Skin of body (tissue), 2 donors: Measurements from ENCODE around the gene CORO7. TPM values are rescaled to one million over a fixed set of nuclear protein-coding genes. Genes with fewer than 3 reads are reported as not detected.
A peak's percentile ranks its signal among the peaks of the same experiment; 100 is the strongest.

ENCODE experiments used
- DNase-seq: peaks from one replicate; lab custom pipeline; 2025; lab: John Stamatoyannopoulos, UW
- total RNA-seq: library from RNA; depleted of rRNA; stranded (reverse); fragments of >200 nt; gene quantifications from one replicate; pipeline ENCODE4 v1.2.3, GENCODE V29; 2014

The CORO7 gene
- 10.9 TPM for total RNA-seq

DNA sequence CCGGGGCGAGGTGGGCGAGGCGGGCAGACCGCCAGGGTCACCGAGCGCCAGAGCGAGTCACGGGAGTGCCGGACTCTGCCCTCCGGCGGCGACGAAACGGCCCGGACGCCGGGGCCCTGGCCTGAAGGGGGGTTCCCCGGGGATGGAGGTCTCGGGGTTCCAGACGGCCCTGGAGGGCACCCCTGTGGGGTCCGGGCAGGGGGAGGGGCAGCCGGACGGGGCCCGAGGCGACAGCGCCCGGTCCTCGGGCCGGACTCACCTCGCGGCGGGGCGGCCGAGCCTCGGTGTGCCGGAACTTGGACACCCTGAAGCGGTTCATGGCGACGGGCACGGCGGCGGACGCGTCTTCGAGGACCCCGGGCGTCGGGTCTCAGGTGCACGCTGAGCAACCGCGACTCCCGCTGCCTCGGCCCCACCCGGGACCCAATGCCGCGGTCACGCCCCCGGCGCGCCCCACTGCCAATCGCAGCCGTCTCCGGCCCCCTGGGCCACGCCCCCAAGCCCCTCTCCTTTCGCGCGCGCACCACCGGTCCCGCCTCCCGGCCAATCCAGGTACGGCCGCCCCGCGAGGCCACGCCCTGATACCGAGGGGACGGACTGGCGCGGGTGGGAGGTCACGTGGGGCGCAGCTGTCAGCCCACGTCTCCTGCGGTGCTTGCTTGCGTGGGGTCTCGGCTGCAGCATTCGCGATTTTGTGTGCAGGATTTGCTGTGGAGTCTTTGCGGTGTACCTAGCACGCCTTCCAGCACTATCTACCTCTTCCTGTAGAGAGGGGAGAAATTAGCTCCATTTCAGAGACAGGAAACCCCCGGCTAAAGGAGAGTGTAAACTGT is at the start of gene CORO7:
Gene CORO7, minus strand, starts transcription at position 397 of the 833 bp plus-strand sequence. Its CDS starts 78 bp downstream, at position 319.
- peak; percentile 70 for DNase-seq

DNA sequence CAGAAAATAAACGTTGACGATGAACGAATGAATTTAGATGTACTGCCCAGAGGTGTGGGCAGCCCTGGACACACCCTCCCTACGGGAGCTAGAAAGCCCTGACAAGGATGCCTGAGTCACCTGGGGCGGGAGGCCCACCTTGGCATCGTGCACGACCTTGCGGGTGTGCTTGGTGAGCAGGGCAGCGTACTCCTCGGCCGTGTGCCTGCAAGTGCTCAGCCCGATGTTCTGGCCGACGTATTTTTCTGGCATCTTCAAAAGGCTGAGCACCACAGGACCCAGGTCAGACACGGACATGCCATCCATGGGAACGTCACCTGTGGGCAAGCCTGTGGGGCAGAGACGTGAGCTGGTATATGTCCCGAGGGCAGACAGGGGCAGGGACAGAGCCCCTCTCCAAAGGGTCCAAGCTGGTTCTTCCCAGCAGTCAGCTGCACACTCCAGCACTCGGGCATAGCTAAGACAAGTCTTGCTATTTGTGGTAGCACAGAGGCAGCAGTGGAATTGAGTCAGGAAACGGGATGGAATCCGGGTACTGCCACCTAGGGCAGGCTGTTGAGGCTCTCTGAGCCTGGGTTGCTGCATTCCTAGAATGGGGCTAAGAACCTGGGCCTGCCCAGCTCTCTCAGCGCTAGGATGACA is 47.2 kb upstream of the CORO7 start:
- DNase-seq = no peak

DNA sequence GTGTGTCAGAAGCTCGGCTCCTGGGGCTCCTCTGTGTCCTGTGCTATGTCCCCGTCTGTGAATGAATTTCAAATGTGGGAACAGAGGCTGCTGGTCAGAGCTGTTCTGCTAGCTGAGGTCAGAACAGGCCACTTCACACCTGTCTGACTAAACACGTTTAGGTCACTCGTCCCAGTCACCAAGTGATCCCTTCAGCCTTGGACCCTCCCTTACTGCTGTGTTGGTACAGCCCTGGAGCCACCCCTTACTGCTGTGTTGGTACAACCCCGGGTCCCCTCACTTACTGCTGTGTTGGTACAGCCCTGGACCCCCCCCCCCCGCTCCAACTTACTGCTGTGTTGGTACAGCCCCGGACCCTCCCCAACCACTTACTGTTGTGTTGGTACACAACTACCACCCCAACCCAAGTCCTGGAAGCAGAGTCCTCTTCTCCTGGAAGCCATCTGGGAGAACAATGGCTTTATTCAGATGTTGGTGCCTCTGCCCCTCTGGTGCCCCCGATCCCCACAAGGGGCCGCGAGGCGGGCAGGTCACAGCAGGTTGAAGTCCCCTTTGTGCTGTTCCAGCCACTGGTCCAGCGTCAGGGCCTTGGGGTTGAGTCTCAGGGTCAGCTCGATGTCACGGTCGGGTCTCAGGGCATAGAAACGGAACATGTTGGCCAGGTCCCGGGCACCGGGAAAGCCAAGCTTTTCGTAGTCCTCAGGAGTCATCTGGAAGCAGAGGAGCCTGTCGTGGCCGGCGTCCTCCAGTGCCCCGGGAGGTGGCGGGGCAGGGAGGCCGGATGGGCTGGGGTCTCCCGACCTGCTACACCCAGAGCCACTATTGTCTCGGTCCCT is 45.1 kb upstream of the CORO7 start:
- DNase-seq = no peak

DNA sequence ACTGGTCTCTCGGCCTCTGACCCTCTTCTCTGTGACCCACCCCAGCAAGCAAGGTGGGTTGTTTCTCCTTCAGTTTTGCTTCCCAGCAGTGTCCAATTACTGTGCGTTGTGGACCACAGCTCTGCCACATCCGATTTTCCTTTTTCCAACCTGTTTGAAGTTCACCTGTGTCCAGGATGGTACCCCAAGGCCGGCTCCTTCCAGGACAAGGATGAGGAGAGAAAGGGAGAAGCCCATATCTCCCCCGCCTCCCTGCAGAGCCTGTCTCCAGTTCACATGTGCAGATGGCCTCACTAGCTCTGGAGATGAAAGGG is 44.5 kb upstream of the CORO7 start:
- no peak for DNase-seq

DNA sequence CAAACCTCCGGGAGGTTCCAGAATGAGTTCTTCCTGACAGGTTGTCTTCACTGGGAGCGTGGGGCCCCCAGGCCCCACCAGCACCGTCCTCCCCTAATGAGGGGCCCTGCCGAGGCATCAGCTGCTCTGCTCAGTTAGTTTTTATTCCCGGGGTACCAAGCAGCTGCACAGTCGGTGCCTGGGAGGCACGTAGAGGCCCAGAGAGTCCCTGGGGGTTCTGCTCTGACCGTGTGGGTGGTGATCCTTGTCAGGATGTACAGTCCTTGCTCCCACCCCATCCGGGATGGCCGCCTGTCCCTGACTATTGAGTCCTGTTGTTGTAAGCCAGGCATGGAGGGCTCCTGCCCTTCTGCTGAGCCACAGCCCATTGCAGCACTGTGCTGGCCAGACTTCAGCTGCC is 39.6 kb upstream of the CORO7 start:
- no peak for DNase-seq

DNA sequence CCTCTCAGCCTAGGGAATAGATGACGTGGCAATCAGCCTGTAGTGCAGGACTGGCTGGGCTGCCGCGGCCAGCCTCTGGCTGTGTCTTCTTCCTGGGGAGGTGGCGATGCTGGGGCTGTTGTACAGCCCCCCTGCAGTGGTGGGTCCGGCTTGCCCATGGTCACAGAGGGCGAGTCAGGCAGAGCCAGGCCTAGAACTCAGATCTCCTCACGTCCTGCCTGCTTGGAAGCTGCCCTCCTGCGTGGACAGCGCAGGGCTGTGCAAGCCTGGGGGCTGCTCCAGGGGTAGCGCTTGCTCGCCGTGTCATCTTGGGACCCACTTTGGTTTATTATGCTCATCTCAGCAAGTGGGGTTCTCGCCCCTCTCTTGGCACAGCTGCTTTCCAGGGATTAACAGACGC is 38.7 kb upstream of the CORO7 start:
- no peak for DNase-seq

DNA sequence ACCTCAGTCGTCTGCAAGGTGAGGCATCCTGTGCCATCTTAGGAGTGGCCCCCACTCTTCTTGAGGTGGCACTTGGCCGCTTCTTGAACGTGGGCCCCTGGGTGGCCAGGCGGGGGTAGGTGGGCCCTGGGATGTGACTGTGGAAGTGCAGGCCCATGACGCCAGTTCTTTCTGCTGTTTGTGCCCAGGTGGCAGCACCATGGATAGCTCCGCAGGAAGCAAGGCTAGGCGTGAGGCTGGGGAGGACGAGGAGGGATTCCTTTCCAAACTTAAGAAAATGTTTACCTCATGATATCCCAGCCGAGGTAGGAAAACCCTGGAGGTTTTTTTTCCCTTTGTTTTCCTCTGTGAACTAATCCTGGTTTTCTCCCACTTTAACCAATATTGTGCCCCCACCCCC is 38.2 kb upstream of the CORO7 start:
- DNase-seq = no peak

DNA sequence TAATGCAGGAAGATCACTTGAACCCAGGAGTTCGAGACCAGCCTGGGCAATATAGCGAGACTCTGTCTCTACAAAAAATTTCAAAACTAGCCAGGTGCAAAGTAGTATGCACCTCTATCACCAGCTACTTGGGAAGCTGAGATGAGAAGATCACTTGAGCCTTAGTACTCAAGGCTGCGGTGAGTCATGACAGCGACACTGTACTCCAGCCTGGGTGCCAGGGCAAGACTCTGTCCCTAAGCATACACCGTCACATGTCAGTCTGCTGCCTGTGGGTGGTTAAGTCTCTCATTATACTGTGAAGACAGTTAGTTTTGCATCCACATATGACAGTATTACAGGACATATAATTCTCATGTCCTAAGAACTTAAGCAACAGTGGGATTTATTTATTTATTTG is 36.3 kb upstream of the CORO7 start:
- no peak for DNase-seq

DNA sequence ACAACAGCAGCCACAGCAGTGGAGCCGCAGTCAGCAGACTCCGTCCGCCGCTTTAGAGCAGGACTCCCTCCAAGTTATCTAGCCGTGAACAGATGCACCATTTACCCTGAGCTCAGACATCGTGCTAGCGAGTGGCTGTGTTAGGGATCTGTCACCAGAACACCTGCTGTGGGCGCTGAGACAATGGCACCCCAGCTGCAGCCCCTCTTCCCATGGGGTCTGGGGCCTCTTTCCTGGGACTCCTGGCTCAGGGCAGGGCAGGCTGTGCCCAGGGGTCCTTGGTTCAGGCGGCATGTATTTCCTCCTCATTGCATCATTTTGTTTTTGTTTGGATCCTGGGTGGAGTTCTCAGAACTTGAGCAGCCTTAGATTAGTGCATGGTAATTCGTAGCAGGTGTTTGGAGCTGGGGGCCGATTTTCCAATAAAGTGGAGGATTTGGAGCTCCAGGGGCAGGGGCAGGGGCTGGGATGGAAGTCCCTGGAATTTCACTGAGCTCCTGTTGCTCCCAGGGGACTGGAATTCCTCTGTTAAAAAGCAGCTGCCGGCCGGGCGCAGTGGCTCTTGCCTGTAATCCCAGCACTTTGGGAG is 34.6 kb upstream of the CORO7 start:
- no peak for DNase-seq

DNA sequence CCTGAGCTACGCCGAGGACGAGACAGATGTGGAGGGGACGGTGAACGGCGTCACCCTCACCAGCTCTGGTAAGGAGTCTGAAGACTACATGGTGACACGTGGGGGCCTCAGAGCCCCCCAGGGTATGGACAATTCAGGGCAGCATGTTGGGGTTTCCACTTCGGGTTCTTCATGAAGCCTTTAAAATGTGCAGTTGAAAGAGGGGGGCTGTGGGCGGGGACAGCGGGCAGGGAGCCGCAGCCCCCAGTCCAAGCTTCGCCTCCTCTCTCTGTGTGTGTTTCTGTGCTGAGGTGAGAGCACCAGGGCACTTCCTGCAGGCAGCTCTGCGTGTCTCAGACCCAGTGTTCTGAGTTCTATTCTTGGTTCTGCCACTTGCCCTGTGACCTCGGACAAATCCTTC is 34.0 kb upstream of the CORO7 start:
- DNase-seq = no peak

DNA sequence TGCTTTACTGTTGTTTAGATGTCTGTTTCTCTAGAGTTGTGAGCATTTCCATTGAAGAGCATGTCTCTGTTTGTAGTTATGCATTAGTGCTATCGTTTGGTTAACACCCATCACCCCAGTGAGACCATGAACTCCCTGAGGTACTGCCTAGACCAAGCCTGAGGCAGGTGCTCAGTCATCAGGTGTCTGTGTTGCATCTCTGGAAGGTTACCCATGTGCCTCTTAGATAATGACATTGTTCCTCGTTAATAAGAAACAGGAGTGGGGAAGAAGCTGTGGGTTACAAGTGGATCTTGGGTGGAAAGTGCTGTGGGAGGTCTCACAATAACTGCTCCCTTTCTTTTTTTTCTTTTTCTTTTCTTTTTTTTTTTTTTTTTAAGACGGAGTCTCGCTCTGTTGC is 27.6 kb upstream of the CORO7 start:
- no peak for DNase-seq

DNA sequence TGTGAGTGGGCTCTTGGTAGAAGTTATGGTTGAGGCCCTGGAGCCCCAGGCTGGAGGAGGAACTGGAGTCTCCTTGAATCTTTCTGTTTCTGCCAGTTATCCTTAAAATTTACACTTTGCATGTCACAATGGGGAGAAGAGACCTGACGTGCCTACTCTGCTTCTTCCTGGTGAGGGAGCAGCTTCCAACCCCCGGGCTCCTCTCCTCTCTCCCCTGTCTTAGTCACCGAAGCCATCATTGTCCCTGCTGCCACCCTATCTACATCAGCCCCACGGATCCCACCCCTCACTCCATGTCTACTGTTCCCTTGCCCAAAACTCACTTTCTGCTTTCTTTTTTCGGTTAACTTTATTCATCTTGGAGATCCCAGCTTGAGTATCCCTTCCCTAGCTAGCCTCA is 26.9 kb upstream of the CORO7 start:
- DNase-seq = no peak

DNA sequence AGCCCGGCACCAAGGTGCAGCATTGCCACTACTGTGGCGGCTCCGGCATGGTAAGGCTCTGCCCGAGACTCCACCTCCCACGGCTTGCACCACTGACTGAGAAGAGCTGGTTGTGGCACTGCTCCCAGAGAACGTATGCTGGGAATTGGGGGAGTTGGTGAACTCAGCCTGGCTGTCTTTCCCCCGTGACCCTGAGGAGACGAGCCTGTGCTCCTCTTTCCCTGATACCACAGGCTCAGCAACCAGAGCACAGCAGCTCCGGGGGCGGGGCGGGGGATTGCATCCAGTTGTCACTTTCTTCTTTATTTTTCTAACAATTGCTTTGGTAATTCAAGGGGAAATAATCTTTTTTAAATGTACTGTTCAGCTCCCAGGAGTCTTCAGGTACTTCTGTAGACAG is 26.0 kb upstream of the CORO7 start:
- DNase-seq = no peak

DNA sequence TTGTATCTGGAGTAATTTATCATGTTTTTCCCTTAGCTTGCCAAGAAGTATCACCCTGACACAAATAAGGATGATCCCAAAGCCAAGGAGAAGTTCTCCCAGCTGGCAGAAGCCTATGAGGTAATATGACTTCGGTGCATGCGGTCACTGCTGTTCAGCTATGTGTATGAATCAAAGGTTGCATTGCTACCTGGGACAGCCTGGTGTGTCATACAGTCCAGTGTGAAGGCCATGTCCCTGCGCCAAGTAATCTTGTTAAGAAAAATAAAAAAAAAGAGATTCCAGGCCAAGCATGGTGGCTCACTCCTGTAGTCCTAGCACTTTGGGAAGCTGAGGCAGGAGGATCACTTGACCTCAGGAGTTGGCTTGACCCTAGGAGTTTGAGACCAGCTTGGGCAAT is 21.0 kb upstream of the CORO7 start:
- no peak for DNase-seq

DNA sequence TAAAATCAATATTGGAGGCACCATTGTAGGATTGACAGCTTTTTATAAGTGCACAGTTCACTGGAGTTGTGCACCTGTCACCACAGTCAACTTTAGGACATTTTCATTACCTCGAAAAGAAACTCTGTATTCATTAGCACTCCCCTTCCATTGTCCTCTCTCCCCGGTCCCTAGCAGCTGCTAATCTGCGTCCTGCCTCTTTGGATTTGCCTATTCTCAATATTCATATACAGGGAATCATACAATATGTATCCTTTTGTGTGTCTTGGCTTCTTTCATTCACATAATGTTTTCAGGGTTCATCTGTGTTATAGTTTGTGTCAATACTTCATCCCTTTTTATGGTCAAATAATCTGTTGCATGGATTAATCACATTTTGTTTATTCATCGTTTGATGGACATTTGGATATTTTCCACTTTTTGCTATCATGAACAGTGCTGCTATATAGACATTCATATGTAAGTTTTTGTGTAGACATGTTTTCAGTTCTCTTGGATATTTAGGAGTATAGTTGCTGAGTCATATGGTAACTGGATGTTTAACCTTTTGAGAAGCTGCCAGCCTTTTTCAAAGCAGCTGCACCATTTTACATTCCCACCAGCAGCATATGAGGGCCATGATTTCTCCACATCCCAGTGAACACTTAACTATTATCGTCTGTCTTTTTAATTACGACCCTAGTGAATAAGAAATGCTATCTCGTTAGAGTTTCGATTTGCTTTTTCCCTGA is 19.1 kb upstream of the CORO7 start:
- no peak for DNase-seq

- no peak for DNase-seq
These were observed 17.8 kb upstream of the CORO7 start for GRCh38 chr16:4433914-4434787.

GRCh38 chr16:4433228-4433627 is 16.8 kb upstream of the CORO7 start:
- no peak for DNase-seq

GRCh38 chr16:4431023-4431422 is 14.6 kb upstream of the CORO7 start:
- DNase-seq = no peak

- DNase-seq = no peak
These were observed 12.1 kb upstream of the CORO7 start for GRCh38 chr16:4428500-4428899.

DNA sequence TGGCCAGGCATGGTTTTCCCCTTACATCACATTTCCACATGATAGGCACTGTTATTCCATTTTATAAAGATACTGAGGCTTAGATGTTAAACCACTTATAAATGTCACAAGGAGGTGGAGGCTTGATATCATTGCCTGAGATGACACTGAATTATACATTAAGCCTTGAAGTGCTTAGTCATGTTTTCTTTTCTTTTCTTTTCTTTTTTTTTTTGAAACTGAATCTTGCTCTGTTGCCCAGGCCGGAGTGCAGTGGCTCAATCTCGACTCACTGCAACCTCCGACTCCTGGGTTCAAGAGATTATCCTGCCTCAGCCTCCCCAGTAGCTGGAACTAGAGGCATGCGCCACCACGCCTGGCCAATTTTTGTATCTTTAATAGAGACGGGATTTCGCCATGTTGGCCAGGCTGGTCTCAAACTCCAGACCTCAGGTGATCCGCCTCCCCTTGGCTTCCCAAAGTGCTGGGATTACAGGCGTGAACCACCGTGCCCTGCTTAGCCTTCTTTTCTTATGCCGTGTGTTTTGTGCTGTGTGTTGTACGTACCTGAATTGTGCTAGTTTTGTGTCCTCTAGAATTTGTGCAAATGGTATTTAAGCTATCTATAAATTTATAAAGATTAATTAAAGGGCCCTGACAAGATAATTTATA is 10.5 kb upstream of the CORO7 start:
- DNase-seq = no peak
